Jurkat, Clone E6-1 (cell line): ENCODE results near the gene NPY1R. TPM values are rescaled to one million over a fixed set of nuclear protein-coding genes. Genes with fewer than 3 reads are reported as not detected.

Source experiments
- DNase-seq: peaks from one replicate; pipeline ENCODE4 v3.0.0-alpha.2; 2011; ENCODE audit warnings: low read depth, low spot score
- H3K4me3 ChIP-seq: 2 replicates; pipeline ENCODE4 v1.5.1; 2011; ENCODE audit warnings: mild to moderate bottlenecking, low read length, control low read depth, moderate library complexity
- polyA plus RNA-seq: library from polyadenylated mRNA; unstranded; fragments of >200 nt; gene quantifications from one replicate; pipeline ENCODE4 v1.2.1, GENCODE V29; 2012; ENCODE audit warnings: missing spikeins; ENCODE audit not compliant: insufficient read length, insufficient read depth

Gene NPY1R
- not detected for polyA plus RNA-seq

DNA sequence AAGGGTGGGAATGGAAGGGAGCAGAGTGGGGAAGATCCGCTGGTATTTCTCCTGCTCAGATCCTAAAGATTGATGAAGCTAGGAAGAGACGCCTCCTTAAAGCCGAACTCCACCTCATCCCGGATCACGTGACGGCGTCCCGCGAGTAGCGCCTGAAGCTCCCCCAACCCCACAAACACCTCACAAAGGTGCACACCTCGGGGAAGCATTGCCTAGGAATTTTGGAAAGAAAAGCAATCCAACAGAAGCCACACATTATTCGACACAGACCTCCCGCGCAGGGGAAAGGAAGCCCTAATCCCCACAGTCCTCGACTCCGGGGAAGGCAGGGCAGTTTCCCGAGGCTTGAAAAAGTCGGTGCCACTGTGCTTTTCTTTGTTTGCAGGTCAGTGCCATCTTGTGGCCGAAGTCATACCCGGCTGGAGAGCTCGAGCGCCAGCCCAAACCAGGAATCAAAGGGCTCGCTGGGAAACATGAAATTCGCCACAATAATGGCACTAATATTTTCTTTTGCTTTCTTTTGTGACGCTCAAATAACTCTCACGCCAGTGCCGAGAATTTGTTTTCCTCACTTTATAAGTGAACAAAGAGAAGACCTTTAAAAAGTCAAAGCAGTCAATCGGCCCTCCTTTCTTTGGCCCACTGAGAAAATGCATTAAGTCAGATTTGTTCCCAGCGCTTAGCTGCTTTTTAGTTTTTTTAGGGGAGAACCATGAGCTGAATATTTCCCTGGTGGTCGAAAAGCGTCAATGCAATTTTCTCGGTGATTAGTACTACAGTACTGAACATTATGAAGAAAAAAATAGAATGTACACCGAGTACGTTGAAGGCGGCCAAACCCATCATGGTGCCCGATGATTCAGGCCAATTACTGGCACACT lies at the start of gene NPY1R:
NPY1R (minus strand) TSS at position 71 of the 881 bp plus-strand sequence. CDS start 6,042 bp downstream, outside the sequence.
- DNase-seq = no peak
- H3K4me3 ChIP-seq = no peak within 1 kb of the TSS

DNA sequence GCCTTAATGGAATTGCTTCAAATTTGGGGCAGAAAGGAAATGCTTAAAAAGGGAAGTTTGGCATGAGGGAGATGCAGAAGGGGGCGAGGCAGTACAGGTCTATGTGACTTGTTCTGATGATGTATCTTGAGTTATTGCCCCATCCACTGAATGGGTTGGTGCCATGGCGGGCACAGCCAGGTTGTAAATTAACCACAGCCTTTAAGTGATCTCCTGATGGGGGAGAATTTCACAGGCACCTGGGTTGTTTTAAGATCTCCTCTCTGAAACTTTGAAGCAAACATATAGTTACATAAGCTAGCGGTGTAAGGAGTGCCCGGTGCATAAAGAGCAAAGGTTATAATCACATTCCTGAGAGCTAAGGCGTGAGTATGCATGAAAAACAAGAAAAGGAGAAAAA lies 48.3 kb upstream of the NPY1R start:
- DNase-seq = no peak
- no peak overlapping the region for H3K4me3 ChIP-seq

DNA sequence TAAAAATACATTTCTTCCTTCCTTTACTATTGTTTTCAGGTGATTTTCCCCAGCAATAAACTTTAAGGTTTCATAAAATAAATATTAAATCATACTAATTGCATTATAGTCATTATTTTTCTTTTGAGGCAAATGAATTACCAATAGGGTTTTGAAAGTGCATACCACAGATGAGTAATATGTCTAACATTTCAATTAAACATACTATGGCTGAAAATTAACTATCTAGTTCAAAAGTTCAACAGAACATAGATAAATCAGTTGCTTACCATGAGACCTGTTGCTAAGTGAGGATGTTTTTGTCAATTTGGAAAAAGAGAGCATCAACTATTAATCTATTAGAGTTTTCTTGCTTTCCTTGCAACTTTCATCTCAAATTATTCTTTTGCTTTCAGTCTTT lies 46.3 kb upstream of the NPY1R start:
- DNase-seq = no peak

DNA sequence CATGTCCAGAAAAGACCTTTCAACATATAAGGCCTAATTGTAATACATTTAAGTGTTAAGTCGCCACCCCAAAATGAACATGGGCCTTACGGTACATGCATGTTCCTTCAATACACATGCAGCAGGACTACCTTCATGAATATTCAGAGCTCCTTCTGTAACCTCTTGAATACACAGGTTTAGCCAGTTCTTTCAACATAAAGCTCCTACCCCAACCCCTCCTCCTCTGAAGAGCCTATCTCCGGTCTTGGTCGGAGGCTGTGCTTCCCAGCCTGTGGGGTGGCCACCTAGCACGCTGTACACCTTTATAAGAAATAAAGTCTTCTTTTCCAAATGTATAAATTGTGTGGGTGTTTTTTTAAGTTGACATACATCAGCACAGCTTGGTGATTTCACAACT lies 39.6 kb upstream of the NPY1R start:
- no peak overlapping the region for H3K4me3 ChIP-seq
- DNase-seq = no peak

More for the DNA sequence above, 46.3 kb upstream of the NPY1R start:
- H3K4me3 ChIP-seq = no peak overlapping the region

DNA sequence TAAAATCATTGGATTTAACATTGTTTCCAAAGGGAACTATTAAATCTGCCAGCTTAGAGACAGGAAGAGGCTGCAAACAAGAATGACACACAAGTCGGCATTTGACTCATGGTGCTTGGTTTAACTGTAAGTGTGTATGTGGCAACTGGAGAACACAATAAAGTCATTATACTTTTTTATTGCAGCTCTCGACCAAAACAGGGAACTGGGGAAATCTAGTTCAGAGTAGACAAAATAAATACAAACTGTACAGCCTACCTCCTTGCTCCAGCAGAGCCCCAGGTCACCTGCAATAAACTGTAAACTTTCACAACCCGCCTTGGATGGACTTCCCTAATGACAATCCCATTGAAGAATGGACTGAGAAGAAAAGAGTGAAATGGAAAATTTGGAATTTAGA lies 35.3 kb upstream of the NPY1R start:
- no peak overlapping the region for H3K4me3 ChIP-seq
- DNase-seq = no peak

DNA sequence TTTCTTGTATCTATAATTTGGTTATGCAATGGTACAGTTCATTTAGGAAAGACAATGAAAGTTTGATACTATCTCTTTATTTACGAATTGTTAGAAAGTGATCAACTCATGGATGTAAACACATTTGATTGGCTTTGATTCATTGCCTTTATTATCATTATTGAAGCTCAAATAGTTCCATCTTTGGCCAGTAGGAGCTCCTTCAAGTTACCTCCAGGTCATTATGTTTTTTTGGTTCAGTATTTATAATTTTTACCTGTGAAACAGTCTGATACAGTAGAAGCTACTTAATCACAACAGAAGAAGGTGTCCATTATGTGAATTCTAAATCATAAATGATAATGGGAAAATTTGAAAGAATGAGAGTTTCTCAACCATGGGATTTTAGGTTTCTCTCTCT lies 23.7 kb upstream of the NPY1R start:
- H3K4me3 ChIP-seq = no peak overlapping the region
- no peak for DNase-seq

DNA sequence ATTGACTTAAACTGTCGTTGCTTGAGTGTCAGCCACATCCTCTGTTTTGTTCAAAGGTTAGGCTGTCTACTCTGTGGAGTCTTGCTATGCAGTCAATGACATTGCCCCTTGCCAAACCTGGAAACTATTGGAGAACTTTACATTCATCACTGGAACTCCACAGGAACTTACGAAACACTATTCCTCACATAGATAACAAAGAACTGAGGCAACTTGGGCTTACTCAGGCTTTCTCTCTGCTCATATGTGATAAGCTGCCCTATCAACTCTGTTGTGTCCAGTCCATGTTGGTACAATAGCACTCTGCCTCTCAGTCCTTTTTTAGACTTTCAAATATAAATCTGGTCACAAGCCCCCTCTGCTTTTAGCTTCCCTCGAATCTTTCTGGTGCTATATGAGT lies 20.7 kb upstream of the NPY1R start:
- DNase-seq = no peak
- no peak overlapping the region for H3K4me3 ChIP-seq

DNA sequence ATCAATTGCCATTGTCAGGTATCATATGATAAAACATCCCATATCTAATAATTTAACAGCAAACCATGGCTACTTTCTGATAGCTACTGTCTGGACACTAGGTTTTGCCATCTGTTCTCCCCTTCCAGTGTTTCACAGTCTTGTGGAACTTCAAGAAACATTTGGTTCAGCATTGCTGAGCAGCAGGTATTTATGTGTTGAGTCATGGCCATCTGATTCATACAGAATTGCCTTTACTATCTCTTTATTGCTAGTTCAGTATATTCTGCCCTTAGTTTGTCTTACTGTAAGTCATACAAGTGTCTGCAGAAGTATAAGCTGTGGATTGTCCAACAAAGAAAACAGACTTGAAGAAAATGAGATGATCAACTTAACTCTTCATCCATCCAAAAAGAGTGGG lies 18.3 kb upstream of the NPY1R start:
- no peak for DNase-seq
- H3K4me3 ChIP-seq = no peak overlapping the region

DNA sequence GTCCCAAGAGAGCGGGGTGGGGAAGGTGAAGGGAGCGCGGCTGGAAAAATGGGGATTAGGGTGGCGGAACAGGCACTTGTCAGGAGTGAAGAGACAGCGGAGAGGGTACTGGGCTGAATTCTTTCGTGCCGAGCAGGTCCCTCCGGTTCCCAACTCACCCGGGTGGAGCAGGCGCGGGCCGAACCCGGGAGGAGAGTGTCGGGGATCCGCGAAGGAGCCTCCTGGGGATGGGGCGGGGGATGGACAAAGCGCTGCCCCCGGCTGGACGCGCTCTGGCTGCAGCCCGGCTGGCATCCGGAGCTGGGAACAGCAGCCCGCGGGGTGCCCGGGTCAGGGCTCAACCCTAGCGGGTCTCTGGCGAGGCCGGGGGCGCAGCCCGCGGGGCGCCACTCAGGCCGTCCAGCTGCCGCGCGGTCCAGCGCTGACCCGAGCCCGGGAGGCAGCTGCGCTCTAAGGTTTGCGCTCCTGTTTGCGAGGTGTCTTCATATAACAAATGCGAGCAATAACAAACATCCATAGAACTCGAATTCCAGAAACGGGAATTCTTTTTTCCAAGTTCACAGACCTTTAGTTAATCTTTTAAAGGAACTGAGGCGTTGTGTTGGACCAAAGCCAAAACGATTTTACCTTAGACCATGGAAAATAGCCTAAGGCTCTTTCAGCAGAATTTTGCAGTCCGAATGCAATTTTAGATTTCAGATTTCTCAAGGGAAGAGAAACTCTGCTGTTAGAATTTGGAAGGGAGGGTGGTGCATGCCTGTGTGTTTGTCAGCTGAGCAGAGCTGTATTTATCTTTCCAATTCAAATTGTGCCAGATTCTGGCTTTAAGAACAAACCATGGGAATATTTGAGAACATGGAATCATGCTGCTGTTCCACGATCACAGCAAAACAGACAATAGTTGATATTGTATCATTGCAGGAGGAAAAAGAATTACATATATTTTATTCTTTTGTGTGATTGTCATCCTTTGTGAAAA lies 12.0 kb upstream of the NPY1R start:
- no peak overlapping the region for H3K4me3 ChIP-seq
- no peak for DNase-seq

DNA sequence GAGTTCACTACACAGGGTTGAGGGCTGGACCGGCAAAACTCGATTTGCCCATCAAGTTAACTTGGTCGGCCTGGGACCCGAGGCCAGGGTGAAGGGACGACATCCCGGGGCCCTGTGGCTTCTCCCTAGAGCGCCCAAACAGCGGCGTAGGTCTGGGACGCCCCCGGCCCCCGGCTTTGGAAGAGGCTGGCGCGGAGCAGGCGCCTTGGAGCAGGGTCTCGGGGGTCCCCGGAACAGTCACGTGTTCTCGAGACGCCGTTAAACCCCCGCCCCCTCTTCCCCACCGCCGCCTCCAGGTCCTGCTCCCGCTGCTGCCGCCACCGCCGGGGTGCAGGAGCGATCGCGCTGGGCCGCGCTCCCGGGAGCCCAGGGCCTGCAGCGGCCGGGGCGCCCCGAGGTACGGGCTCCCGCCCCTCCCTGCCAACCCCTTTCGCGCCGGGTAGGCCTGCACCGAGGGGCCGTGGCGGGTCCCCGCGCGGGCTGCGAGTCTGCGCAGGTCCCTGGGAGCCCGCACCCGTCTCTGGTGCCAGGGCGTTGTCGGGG lies 11.3 kb upstream of the NPY1R start, which contains the start of gene NPY5R:
NPY5R (plus strand) TSS at position 289 of the 543 bp plus-strand sequence. CDS start 6,382 bp downstream, outside the sequence.
- DNase-seq = no peak
- H3K4me3 ChIP-seq = no peak within 1 kb of the TSS

DNA sequence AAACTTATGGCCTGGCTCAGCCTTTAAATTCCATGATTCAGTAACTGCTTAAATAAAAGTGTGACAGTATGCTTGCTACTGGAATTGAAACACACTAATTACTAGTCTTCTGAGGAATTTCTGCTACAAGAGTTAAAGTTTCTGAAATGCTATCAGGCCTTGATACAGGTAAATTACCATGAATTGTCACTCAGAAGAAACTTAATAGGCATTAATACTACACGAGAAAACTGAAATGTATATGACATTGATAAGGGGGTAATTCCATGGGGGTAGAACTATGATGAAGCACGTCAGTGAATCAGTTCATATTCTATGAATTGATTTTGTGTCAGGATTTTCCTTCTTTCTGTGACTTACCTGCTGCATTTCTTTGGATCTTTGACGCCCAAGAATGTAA lies 3.0 kb upstream of the NPY1R start:
- DNase-seq = no peak
- no peak overlapping the region for H3K4me3 ChIP-seq

DNA sequence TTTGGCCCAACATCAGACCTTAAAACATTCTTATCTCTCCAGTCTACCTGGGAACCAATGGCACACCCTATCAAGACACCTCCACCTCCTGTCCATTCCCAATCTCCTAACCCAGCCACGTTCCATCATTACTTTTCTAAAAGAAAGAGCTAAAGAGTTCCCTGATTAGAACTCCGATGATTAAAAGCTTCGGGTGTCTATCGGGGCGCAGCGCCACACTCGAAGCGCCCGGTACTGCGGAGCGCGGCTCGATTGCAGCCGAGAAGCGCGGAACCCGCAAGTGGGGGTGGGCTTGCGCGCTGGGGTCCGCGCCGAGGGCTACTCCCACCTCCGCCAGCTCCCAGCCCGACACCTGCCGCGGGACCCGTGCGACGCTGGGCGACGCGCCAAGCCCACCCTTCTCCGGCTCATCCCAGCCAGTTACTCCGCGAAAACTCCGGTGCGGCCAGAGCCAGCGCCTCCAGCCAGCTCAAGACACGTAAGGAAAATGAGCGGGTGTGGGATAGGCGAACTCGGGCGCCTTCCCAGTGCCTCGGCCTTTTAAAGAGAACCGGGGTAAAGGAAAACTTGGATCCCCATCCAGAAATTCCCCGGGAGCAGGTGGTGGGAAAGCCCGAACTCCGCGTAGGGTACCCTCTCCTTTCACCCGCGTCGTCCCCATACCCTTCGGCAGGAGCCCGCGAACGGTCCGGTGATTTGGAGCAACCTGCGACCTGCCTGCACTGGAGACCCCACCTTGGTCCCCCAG lies 593 bp downstream of the NPY1R start:
- no peak for DNase-seq

DNA sequence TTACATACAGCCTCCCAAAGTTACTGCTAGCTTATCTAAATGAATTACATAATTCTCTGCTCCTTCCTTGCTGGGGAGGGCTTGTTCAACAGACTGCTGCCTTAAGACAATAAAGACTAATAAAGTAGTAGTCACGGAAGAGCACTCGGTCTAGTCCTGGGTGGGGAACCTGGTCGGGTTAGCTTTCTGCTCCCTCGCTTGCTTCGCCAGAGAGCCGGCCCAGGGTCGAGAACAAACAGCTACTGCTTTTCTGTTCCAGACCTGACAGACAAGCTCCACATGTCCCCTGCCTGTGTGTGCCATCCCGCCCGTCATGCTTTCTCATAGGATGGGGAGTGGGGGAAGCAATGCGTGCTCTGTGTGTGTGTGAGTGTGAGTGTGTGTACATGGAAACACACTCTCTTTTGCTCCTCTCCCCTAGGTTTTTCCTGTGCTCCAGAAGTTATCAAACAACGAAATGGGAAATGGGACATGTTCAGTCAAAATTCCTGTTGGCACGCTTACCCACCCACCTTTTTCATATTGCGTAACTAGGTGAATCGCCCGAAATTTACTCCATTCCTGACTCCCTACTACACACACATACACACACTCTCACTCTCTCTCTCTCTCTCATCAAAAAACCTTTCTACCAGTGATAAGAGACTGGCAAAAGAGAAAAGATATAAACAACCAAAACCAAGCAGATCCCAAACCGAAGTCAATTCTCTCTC lies 1.3 kb downstream of the NPY1R start:
- no peak for DNase-seq
- no peak overlapping the region for H3K4me3 ChIP-seq

More for the DNA sequence above, 593 bp downstream of the NPY1R start:
- H3K4me3 ChIP-seq = no peak overlapping the region

DNA sequence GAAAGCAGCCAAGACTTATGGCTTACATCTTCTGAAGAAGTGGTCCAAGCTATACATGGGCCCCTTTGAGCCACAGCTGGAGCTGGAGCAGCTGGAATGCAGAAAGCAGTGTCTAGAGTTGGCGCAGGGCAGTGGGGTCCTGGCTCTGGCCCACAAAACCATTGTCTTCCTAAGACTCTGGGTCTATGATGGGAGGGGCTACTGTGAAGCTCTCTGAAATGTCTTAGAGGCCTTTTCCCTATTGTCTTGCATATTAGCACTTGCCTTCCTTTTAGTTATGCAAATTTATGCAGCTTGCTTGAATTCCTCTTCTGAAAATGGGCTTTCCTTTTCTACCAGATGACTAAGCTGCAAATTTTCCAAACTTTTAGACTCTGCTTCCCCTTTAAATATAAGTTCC lies 15.3 kb downstream of the NPY1R start:
- DNase-seq = no peak
- no peak overlapping the region for H3K4me3 ChIP-seq

DNA sequence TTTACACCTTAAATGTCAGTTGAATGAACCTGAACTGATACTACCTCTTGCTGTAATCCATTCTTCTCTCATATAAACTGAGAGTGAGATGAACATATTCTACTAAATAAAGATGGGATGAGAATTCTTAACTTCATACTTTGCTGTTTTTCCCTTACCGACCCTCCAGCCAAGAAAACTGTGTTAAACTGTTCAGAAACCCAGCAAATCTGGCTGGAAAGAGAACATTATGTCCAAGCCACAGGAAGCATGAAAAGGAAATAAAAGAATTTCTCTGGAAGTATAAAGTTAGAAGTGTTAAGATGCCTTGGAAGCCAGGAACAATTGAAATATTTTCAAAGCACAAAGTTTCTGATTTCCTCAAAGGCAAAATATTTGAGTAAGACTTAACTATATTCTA lies 22.9 kb downstream of the NPY1R start:
- no peak for DNase-seq
- H3K4me3 ChIP-seq = no peak overlapping the region

DNA sequence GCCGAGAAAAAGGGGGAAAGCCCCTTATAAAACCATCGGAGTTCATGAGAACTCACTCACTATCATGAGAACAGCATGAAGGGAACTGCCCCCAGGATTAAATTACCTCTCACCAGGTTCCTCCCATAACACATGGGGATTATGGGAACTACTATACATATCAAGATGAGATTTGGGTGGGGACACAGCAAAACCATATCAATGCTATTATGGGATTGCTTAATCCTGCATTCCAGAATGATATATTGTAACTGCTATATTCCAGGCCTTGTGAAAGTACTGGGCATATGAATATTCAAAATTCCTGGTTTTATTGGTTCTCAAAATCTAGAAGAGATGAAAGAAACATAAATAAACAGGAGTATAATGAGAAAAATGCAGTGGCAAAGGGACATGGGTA lies 29.3 kb downstream of the NPY1R start:
- no peak overlapping the region for H3K4me3 ChIP-seq
- DNase-seq = no peak

DNA sequence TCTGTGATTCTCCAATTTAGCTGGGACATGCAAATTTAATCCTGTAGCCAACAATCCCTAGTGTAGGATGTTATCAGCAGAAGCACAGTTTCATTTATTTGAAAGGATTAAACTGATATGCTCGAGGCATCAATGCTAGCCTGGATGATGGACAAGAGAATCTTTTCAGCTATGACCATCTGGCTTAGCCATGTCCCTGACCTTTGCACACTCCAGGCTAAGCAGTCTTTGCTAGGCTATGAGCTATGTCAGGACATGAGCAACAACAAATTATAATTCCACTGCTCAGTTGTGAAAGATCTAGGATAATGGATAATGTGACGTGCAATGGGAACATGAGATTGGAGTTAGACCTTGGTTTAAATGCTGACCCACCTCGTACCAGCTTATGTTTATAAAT lies 32.0 kb downstream of the NPY1R start:
- DNase-seq = no peak
- H3K4me3 ChIP-seq = no peak overlapping the region

DNA sequence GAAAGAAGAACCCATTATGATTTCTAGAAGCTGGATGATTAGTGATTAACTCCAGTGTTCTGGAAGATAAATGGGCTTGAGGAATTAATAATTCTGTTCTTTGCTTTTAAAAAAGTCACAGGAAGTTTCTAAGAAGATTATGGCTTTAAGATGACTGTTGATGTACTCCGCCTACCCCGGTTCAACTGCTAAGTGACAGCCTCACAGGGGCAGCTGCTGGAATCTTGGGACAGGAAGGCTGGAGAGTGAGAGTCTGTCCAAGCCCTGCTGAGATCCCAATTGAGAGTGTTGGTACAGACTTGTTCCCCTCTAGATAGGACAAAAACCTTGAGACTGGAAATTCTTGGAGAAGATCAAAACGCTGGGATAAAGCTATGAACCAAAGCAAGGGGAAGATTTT lies 37.3 kb downstream of the NPY1R start:
- no peak overlapping the region for H3K4me3 ChIP-seq
- no peak for DNase-seq
